Measurements from ENCODE around the gene KCNIP1. TPM values are rescaled to one million over a fixed set of nuclear protein-coding genes. Genes with fewer than 3 reads are reported as not detected.

Gene KCNIP1
- total RNA-seq, 4 donors from 2014 or later = 4.8 to 9.2 (median 7.3) TPM; not detected in 1

- H3K9me3 ChIP-seq = no peaks in the 10 kb centered on the region
- H3K27me3 ChIP-seq = no peaks in the 10 kb centered on the region
- peak overlapping the region in 1 of 4 donors; percentile 52 for H3K27ac ChIP-seq
- H3K36me3 ChIP-seq = no peaks in the 10 kb centered on the region
- H3K4me1 ChIP-seq = peaks cover 0 to 44% (median 23%) of the 10 kb centered on the region in 4 donors
- TF ChIP-seq CTCF (IDR thresholded peaks at IDR 0.05) (no peak), POLR2A (IDR thresholded peaks at IDR 0.05) (no peak), EP300 (IDR thresholded peaks at IDR 0.05) (no peak)
- no peak overlapping the region for H3K4me3 ChIP-seq
- WGBS, 2 donors = 61 to 68% methylated on average over 3 of the region's 3 CpGs
- DNase-seq (ENCODE audit: low spot score in 2 of 2) = peak in 1 of 2 donors; percentile 18
Observed at GRCh38 chr5:170630711-170631141, 126.9 kb downstream of the KCNIP1 start.

DNA sequence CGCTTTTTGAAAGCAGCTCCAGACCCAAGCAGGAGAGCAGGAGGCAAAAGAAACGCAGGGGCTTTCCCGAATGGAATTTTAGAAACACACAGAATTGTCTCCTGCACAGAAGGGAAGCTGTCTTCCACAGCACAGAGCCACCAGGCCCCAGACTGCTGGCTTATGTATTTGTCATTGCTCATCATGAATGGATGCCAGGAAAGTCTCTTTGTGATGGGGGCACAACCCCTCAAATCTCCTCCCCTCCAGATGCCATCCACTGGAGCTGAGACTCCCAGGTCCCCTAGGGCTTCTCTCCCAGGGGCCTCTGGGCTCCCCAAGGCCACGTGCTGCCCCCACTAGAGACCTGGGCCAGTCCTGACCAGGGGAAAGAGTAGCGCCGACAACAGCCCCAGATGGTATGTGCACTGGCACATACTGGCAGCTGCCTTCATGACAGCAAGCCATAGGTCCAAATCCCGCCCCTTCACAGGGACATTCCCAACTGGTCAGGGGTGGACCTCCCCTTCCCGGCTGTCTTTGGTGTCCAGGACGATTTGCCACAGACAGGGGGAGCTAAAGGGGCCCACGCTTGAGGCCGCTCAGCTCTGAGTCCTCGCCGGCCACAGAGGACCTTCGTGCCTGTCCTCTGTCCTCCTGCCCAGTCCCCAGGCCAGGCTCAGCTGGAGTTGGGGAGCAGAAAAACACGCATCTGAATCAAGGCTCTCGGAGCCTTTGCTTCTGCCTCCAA, 127.8 kb downstream of the KCNIP1 start:
- 28 to 42% methylated on average over 14 of the region's 16 CpGs for WGBS, 2 donors
- Histone ChIP-seq H3K4me3 (no peak overlapping the region), H3K4me1 (peaks cover 0 to 44% (median 23%) of the 10 kb centered on the region in 4 donors), H3K27ac (peak overlapping the region in 3 of 4 donors; percentile 52 to 86 (median 54)), H3K9me3 (no peaks in the 10 kb centered on the region), H3K27me3 (no peaks in the 10 kb centered on the region), H3K36me3 (no peaks in the 10 kb centered on the region)
- DNase-seq (ENCODE audit: low spot score in 2 of 2) = no peak
- TF ChIP-seq EP300 (IDR thresholded peaks at IDR 0.05) (no peak), CTCF (IDR thresholded peaks at IDR 0.05) (peak in 2 of 5 experiments; percentile 15 to 23)

DNA sequence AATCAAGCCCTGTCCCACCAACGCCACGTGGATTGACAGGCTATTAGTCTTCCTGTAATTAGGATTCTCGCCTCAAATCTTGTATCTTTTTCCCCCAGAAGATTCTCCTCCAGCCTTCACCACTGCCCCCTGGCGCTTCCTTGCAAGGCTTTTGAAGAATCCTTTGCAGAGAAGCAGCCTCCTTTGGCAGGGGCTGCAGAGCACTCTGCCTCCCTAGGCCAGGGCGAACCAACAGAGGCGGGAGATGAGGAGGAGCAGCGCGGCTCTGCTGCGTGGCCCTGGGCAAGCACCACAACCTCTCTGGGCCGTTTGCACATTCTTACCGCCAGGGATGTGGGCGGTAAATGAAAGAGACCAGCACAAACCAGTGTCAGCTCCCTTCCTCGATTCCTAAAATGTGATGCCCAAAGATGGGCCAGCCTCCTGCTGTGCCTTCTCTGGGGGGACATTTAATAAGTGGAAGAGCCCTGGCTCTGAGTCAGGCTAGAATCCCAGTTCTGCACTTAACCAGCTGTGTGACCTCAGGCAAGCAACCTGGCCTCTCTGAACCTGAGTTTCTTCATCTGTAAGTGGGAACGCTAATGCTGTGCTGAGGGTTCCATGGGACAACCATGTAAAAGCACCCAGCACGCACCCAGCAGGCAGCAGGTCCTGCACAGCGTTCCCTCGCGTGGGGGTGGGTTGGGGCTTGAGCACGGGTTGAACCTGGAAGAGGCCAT, 128.6 kb downstream of the KCNIP1 start:
- Histone ChIP-seq H3K4me3 (peak overlapping the region in 1 of 4 donors; percentile 37), H3K36me3 (no peaks in the 10 kb centered on the region), H3K27me3 (no peaks in the 10 kb centered on the region), H3K4me1 (peaks cover 0 to 44% (median 23%) of the 10 kb centered on the region in 4 donors), H3K9me3 (no peaks in the 10 kb centered on the region), H3K27ac (peak overlapping the region; percentile 66 to 92 (median 79))
- WGBS, 2 donors = 34 to 37% methylated on average over 13 to 17 of the region's 19 CpGs
- TF ChIP-seq CTCF (IDR thresholded peaks at IDR 0.05) (peak in 2 of 5 experiments; percentile 1 to 5), EP300 (IDR thresholded peaks at IDR 0.05) (no peak)
- no peak for DNase-seq (ENCODE audit: low spot score in 2 of 2)

DNA sequence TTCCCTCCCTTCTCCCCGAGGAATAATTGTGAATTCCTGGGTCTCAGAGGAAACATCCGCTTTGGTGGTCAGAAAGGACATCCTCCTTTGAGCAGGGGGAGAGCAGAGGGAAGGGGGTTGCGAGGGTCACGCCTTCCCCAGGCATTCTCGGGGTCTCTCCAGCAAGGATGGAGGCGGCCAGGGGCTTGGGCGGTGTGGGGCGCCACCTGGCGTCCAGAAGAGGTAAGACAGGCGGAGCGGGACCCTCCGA, 129.1 kb downstream of the KCNIP1 start:
- H3K27me3 ChIP-seq = no peaks in the 10 kb centered on the region
- peak in 1 of 2 donors; percentile 38 for DNase-seq (ENCODE audit: low spot score in 2 of 2)
- TF ChIP-seq POLR2A (IDR thresholded peaks at IDR 0.05) = no peak
- TF ChIP-seq CTCF (IDR thresholded peaks at IDR 0.05) = peak; percentile 92 to 98 (median 97)
- no peaks in the 10 kb centered on the region for H3K36me3 ChIP-seq
- H3K27ac ChIP-seq = peak overlapping the region; percentile 66 to 92 (median 79)
- WGBS, 2 donors = 1 to 2% methylated on average over 12 of the region's 12 CpGs
- H3K4me1 ChIP-seq = peaks cover 0 to 44% (median 23%) of the 10 kb centered on the region in 4 donors
- no peaks in the 10 kb centered on the region for H3K9me3 ChIP-seq
- peak overlapping the region in 3 of 4 donors; percentile 4 to 37 (median 21) for H3K4me3 ChIP-seq

All from tibial nerve (tissue), 4 donors.